Left ventricle myocardium inferior (tissue), 1 donor: ENCODE results near the gene BAHCC1. TPM values are rescaled to one million over a fixed set of nuclear protein-coding genes. Genes with fewer than 3 reads are reported as not detected.

Experiments used
- DNase-seq: peaks from one replicate; pipeline ENCODE4 v3.0.0-alpha.2; 2020
- H3K27ac ChIP-seq: fragments of 200-600 bp; replicated peaks from 2 replicates; pipeline ENCODE4 v1.8.0; 2021
- H3K27me3 ChIP-seq: fragments of 200-600 bp; 2 replicates; pipeline ENCODE4 v1.8.0; 2021; ENCODE audit warnings: low read depth
- H3K36me3 ChIP-seq: fragments of 200-600 bp; 2 replicates; pipeline ENCODE4 v1.8.0; 2021
- H3K4me1 ChIP-seq: fragments of 200-600 bp; 2 replicates; pipeline ENCODE4 v1.8.0; 2021
- H3K4me3 ChIP-seq: fragments of 200-600 bp; 2 replicates; pipeline ENCODE4 v1.8.0; 2021; ENCODE audit warnings: mild to moderate bottlenecking, moderate library complexity
- H3K9me3 ChIP-seq: fragments of 200-600 bp; replicated peaks from 2 replicates; pipeline ENCODE4 v1.8.0; 2021
- intact Hi-C: fragments of 100-400 bp; cut with micrococcal nuclease; formaldehyde crosslinking; loops from one replicate; pipeline ENCODE4 v1.11.0; 2022
- total RNA-seq: library from RNA; stranded (reverse); fragmentation: NEBNext Ultra II Directional; extraction: Animal tissue kit (Norgen Biotek cat#: 25700); gene quantifications from one replicate; pipeline ENCODE4 v1.2.1, GENCODE V29; 2021
- TF ChIP-seq, protein P1 (sequence below): fragments of 200-600 bp; IDR thresholded peaks from 2 replicates; pipeline ENCODE4 v1.8.0; 2021; ENCODE audit warnings: antibody characterized with exemption, mild to moderate bottlenecking, borderline replicate concordance
- donor health status: DM: no; HTN: yes; CAD: no; lungs with severe emphysema.

BAHCC1 gene
- total RNA-seq, 1 donor from 2014 or later = 7.3 TPM

DNA sequence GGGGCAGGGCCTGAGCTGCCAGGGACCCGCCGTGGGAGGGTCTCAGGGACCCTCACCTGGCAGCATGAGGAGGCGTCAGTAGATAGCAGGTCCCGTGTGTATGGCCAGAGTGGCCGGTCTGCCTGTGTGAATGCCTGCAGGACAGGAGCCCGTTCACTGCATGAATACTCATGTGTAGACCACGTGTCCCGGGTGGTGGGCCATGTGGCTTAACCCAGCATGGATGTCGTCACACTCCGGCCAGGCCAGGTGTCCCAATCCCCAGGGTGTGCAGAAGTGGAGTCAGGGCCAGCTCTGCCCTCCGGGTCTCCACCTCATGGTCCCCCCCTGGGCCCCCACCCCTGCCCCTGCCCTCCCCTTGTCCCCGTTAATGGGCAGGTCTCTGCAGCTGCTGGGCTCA lies 53.7 kb downstream of the BAHCC1 start:
- Histone ChIP-seq H3K9me3 (no peaks in the 10 kb centered on the region), H3K27ac (no peak overlapping the region), H3K27me3 (no peaks in the 10 kb centered on the region), H3K4me3 (no peak overlapping the region), H3K36me3 (peaks cover 10% of the 10 kb centered on the region), H3K4me1 (peaks cover 6% of the 10 kb centered on the region)
- TF ChIP-seq, protein P1, sequence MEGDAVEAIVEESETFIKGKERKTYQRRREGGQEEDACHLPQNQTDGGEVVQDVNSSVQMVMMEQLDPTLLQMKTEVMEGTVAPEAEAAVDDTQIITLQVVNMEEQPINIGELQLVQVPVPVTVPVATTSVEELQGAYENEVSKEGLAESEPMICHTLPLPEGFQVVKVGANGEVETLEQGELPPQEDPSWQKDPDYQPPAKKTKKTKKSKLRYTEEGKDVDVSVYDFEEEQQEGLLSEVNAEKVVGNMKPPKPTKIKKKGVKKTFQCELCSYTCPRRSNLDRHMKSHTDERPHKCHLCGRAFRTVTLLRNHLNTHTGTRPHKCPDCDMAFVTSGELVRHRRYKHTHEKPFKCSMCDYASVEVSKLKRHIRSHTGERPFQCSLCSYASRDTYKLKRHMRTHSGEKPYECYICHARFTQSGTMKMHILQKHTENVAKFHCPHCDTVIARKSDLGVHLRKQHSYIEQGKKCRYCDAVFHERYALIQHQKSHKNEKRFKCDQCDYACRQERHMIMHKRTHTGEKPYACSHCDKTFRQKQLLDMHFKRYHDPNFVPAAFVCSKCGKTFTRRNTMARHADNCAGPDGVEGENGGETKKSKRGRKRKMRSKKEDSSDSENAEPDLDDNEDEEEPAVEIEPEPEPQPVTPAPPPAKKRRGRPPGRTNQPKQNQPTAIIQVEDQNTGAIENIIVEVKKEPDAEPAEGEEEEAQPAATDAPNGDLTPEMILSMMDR = no peak
- no peak for DNase-seq
- intact Hi-C loops = no loop called here

DNA sequence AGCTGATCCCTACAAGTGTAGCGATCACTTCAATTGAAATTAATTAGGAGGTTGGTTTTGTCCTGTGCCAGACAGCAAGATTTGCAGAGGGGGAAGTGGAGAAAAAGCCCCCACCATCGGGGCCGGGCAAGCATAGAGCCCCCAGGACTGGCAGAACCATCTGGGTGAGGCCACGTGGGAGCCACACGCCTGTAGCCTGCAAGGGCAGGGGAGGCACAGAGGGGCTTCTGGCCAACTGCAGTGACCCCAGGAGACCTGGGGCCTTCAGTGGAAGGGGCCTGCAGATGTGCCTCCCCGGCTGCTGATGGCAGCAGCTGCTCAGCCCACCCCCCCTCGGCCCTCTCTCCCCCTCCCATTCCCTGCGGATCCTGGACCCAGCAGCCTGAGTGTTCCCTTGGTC lies 54.1 kb downstream of the BAHCC1 start:
- DNase-seq = no peak
- Histone ChIP-seq H3K27me3 (no peaks in the 10 kb centered on the region), H3K27ac (no peak overlapping the region), H3K9me3 (no peaks in the 10 kb centered on the region), H3K36me3 (peaks cover 10% of the 10 kb centered on the region), H3K4me1 (peaks cover 8% of the 10 kb centered on the region), H3K4me3 (no peak overlapping the region)
- intact Hi-C loops = no loop called here
- TF ChIP-seq, protein P1 = no peak

GRCh38 chr17:81451823-81452222 lies 56.6 kb downstream of the BAHCC1 start:
- H3K4me3 ChIP-seq = no peak overlapping the region
- intact Hi-C loops = no loop called here

DNA sequence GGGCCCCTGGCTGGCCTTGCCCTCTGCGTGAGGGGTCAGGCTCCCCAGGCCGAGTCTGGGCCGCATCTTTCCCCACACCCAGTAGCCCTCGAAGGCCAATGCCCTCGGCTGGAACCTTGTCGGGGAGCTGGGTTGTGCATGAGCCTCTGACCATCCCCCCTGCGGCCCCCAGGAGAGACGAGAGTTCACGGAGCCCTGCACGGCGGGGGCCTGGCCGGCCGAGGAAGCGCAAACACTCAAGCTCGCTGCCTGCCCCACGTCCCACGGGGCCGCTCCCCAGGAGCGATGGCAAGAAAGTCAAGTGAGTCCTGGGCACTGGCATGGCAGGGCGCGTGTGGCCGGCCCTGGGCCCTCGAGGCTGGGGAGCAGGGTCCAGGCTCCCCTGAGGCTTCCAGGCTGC lies 57.3 kb downstream of the BAHCC1 start:
- H3K9me3 ChIP-seq = no peaks in the 10 kb centered on the region

More at GRCh38 chr17:81451823-81452222, 56.6 kb downstream of the BAHCC1 start:
- Histone ChIP-seq H3K9me3 (no peaks in the 10 kb centered on the region), H3K4me1 (peaks cover 8% of the 10 kb centered on the region), H3K27ac (no peak overlapping the region), H3K36me3 (peaks cover 10% of the 10 kb centered on the region), H3K27me3 (no peaks in the 10 kb centered on the region)
- no peak for DNase-seq
- TF ChIP-seq, protein P1 = no peak

DNA sequence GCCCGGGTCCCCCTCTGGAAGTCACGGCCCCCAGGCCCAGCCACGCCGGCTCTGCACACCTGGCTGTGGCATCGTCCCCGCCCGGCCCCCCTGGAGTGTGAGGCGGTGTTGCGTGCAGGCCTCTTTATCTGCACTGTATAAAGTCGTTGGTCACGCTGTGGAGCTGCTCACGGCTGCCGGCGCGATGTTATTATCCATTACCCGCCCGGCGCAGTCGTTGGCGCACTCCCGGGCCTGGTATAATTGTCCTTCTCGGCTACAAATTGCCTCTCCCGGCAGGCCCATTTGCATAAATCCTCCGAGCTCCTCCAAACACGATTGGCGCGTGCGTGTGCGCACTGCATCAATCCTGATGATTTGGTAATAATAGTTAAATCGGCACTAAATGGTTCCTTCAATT lies 57.8 kb downstream of the BAHCC1 start:
- DNase-seq = no peak
- no peaks in the 10 kb centered on the region for H3K9me3 ChIP-seq
- H3K27me3 ChIP-seq = no peaks in the 10 kb centered on the region
- TF ChIP-seq, protein P1 = no peak
- peaks cover 4% of the 10 kb centered on the region for H3K36me3 ChIP-seq
- intact Hi-C loops = no loop called here
- H3K4me1 ChIP-seq = peaks cover 8% of the 10 kb centered on the region
- no peak overlapping the region for H3K4me3 ChIP-seq
- no peak overlapping the region for H3K27ac ChIP-seq

More for the DNA sequence above, 57.3 kb downstream of the BAHCC1 start:
- Histone ChIP-seq H3K4me3 (no peak overlapping the region), H3K27me3 (no peaks in the 10 kb centered on the region), H3K36me3 (peaks cover 5% of the 10 kb centered on the region), H3K4me1 (peaks cover 8% of the 10 kb centered on the region), H3K27ac (no peak overlapping the region)
- TF ChIP-seq, protein P1 = no peak
- intact Hi-C loops = no loop called here
- no peak for DNase-seq
